Amniotic epithelial cell (primary cell): ENCODE results near the gene RREB1.
A peak's percentile ranks its signal among the peaks of the same experiment; 100 is the strongest.
"Not testable (repeated sequence)": the region's sequence is repeated elsewhere in the genome, so short reads cannot be mapped to it uniquely, and the experiment has no call there.

ENCODE experiments used
- DNase-seq: peaks from one replicate; pipeline ENCODE4 v3.0.0-alpha.2; 2010; ENCODE audit warnings: low read depth

RREB1 gene

DNA sequence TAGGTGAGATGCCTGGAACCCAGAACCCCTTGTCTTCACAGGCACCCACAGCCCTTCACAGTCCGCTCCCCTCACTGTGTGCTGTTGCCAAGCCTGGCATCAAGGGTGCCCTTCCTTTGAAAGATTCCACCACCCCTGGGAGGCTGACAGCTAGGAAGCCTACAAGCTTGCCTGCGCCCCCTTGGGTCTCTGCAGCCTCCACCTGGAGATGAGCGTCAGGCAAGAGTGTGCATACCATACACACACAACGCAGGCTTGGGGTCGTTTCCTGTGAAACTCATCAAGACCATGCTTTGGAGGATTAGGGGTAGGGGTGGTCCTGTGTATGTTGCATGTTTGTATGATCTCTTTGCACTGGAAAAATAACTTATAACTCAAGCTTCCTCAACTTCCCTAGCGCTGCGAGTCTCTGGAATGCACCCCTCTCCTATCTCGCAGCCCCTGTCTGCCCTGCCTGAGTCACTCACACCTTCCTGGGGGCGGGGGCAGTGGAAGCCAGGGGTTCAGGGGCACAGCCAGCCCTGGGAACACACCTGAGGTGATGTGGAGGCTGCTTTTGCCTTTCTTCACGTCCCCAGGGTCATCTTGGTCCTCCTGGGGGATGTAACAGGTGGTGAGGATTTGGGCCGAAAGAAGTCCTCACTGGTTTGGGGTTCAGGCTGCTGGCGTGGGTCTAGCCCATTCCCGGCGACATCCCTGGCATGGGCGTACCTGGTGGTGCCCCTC lies 138.1 kb downstream of the RREB1 start:
- DNase-seq, result no peak

DNA sequence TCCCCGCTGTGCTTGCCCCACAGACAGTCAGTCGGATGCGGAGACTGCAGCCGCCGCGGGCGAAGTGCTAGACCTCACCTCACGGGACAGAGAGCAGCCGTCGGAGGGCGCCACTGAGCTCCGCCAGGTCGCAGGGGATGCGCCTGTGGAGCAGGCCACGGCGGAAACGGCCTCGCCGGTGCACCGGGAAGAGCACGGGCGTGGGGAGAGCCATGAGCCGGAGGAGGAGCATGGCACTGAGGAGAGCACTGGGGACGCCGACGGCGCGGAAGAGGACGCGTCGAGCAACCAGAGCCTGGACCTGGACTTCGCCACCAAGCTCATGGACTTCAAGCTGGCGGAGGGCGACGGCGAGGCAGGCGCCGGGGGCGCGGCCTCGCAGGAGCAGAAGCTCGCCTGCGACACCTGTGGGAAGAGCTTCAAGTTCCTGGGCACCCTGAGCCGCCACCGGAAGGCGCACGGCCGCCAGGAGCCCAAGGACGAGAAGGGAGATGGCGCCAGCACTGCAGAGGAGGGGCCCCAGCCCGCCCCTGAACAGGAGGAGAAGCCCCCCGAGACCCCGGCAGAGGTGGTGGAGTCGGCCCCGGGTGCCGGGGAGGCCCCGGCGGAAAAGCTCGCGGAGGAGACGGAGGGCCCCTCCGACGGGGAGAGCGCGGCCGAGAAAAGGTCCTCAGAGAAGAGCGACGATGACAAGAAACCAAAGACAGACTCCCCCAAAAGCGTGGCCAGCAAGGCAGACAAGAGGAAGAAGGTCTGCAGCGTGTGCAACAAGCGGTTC lies 138.8 kb downstream of the RREB1 start:
- DNase-seq, result no peak

DNA sequence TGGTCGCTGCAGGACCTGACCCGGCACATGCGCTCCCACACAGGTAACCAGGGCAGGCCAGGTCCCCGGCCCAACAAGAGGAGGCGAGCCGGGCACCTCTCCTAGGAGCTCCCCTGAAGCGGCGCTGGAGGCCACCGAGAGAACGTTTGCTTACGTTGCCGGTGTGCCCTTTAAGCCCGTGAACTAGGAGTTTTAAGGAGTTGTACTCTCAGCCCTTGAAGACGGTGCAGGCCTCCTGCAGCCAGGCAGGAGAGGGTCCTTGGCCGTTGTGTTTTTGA lies 139.4 kb downstream of the RREB1 start:
- no peak for DNase-seq

DNA sequence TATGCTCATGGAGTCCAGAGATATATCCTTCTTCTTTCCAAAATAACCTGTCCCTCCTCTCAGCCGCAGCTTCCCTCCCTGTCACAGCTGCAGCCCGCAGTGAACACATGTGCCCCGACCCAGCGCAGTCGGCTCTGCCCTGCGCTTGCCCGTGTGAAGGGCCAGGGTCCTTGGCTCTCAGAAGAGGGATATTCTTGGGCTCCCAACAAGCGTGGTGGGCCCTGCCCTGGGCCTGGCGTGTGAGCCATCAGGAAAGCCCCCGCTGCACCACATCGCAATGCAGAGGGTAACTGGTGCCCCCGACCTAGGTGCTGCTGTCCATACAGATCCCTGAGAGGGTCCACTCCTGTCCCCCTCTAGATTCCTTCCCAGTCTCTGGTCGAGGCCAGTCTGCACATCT lies 140.1 kb downstream of the RREB1 start:
- DNase-seq, result no peak

DNA sequence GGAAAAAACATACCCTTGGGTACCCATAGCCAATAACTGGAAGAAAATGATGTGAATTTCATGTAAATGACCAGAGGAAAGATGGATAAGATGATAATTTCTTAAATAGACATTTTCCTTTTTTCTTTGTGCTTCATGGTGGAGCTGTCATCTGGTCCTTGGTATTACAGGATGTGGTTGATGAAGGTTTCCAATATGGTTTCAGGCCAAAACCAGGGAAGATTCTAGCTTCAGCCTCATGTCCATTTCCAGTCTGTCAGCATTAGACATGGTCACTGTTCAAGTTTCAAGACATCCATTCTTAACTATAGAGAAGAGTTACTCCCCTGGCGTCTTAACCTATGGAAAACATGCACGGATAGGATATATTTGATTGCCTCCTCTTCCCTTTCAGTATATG lies 141.6 kb downstream of the RREB1 start:
- no peak for DNase-seq

DNA sequence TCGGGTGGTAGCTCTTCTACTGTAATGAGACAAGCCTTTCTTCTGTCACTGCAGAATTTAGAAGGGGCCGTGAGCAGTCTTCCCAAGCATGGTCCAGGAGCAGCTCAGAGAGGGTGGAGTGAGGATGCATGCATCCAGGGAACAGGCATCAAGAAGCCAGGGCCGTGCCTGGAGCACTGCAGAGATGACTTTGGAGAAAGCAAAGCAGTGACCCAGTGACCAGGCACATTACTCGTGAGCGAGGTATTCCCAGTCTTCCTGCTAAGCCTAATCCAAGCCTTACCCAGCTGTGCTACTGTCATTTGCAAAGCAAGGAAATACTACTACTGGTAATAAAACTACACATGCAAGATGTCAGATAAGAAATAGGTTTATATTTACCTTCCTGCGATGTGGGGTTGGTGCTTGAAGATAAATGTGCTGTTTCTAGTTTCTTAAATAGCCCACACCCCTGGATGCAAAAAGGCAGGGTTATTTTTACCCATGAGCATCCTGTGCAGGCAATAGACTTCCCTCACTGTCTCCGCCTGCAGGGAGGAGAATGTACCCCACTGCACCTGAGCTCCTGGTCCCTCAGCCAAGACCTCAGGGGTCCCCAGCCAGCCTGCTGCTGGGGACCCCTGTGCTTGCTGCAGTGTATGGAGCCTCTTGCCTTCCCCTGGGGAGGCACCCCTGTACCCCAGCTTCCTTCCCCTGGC lies 142.3 kb downstream of the RREB1 start:
- DNase-seq, result no peak

DNA sequence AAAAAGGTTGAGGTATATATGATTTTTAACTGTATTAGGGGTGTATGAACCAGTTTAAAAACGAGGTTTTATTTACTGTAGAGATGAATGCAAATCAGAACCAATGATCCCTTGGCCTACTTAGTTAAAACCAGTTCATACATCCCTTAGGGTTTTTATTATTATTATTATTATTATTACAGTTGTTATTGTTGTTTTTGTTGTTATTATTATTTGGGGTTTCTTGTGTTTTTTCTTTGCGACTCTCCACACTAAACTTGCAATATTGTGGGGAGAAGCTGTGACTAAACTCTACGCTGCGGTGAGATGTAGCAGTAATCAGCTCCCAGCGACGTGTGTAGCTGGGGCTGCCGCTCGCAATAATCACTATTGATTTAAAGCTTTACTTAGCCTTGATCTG lies 143.1 kb downstream of the RREB1 start:
- no peak for DNase-seq

DNA sequence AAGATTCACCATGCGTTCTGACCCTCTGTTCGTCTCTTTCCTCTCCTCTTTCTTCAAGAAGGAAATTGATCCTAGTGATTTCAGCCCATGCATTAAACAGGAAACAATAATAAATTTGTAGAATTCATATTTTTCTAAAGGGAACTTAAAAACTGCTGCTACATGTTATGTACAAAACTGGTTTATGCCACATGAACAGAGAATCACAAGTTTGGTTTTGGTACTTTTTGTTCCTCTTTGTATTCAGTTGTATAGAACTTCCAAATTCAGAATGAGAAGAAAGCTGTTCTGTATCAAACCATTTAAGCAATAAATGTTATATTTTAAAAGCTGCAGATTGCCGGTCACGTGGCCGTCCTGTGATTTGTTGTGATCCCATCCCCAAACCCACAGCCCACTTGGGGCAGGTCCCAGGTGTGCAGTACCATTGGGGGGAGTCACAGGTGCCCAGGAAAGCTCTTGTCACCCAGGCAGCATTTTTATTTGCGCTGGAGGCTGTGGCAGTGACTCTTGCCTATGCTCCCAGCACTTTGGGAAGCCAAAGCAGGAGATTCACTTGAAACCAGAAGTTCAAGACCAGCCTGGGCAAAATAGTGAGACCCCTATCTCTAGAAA lies 144.0 kb downstream of the RREB1 start:
- DNase-seq, result no peak

DNA sequence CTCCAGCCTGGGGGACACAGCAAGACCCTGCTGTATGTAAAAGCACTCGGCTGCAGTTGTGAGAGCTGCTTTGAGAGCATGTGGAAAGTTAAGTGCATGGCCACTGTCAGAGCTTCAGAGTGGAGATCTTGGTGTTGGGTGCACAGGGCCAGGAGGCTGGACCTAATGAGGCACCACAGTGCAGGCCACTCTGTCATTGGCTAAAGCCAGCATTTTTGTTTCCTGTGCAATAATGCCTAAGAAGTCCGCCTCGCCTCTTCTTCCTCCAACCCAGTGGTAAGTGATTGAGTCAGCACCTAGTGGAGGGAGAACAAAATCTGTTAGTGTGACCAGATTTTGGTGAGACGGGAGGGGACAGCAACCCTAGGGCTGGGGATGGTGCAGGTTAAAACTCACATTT lies 144.6 kb downstream of the RREB1 start:
- DNase-seq, result no peak

DNA sequence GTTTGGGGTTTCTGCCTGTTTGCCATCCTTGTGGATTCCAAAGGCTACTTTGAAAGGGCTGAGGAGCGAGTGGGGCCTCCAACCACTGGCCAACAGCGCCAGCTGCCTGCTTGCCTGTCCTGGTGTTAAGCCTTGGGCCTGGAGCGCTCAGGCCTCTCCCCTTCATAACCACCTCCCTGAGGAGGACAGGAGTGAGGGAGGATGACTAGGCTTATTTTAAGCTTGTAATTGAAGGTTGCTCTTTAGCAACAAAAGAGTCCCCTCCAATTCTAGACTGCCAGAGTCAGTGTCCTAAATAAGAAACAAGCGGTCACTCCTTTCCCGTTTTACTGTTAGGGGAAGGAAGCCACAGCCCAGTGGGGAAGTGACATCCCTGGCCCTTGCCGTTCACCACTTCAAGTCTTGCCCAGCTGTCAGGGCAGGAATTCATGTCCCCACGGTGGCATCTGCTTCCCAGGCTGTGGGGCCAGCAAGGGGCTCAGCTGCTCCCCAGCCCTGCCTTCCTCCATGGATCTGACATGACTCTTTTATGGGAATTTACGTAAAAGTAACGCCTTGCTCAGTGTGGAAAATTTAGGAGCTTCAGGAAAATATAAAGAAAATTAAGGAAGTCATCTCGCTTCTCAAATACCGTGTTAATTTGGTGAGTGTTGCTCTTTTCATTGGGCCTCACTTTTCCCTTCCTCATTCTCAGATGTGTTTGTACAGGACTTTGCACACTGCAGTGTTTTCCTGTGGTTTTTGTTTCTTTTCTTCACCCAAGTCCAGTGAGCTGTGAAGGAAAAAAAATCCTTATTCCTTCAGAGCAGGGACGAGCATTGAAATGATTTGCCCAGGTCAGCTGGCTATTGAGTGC lies 147.4 kb downstream of the RREB1 start:
- no peak for DNase-seq

DNA sequence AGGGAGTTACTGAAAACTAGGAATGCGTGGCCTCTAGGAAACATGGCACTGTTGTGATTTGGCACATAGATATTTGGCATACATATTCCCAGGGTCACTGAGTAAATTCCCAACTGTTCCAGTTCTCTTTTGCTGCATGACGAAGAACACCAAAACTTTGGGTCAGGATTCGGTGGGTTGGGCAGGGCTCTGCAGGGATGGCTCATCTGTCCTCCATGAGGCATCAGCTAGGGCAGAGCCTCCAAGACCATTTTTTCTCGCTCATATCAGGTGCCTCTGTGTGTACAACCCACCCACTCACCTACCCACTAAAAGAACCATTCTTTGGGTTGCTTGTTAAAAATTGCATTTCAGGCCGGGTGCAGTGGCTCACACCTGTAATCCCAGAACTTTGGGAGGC lies 148.2 kb downstream of the RREB1 start:
- DNase-seq, result no peak

DNA sequence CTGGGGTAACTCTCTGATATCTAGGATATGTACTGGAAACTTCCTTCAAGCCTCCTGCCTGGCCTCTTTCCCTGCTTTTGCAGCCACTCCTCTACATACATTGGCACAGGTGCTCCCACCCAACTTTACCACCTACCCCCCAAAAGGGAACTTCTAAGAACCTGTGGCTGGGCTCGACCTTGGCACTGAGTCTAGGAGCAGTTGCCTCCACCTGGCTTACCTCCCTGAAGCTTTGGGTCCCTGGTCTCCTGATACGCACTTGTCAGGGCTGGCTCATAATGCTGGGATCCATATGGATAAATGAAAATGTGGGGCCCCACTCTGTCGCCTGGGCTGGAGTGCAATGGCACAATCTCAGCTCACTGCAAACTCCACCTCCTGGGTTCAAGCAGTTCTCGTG lies 149.0 kb downstream of the RREB1 start:
- DNase-seq, result no peak

DNA sequence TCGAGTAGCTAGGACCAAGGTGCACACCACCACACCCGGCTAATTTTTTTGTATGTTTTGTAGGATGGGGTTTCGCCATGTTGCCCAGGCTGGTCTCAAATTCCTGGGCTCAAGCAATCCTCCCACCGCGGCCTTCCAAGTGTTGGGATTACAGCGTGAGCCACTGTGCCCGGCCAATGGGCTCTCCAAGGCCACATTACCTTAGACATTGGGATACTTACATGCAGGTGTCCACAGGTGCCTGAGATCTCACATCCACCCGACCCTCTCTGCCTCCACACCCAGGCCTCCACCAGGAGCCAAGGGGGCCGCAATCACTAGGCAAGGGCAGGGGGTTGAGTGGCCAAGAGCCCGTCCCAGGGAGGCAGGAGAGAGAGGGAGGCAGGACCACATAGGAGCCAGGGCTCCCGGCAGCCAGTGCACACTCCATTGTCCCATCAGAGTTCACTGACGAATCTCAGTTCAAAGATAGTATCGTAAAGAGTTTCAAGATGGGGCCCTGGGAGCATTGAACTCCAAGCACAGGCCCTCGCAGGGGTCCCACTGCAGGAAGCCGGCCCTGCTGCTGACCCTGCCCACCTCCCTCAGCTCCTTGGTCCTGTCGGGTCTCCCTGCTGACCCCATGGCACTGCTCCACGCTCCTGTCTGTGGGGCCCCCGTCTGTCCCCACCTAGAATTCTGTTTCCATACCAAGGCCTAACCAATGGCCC lies 149.9 kb downstream of the RREB1 start:
- no peak for DNase-seq

DNA sequence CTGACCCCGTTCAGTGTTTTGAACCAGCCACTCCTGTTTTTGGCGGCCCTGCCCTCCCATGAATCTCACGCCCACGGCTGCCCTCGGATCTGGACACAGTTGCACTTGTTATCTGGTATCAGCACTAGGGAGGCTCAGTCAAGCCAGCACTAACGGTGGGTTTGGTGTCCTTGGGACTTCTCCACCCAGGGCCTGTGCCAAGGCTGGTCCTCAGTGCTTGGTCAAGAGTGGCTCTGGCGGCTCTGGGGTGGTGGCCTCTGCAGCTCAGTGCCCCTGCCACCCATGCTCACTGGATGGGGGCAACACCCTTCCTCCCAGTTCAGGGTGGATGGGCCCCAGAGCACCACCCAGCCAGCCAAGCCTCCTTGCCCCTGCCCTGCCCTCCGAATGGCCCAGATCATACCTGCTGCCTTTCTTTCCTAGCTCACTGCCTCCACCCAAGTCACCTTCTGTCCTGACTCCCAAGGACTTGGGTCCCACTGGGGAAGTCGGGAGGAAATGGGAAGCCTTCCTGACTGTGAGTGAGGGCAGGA lies 150.5 kb downstream of the RREB1 start:
- DNase-seq, result no peak

DNA sequence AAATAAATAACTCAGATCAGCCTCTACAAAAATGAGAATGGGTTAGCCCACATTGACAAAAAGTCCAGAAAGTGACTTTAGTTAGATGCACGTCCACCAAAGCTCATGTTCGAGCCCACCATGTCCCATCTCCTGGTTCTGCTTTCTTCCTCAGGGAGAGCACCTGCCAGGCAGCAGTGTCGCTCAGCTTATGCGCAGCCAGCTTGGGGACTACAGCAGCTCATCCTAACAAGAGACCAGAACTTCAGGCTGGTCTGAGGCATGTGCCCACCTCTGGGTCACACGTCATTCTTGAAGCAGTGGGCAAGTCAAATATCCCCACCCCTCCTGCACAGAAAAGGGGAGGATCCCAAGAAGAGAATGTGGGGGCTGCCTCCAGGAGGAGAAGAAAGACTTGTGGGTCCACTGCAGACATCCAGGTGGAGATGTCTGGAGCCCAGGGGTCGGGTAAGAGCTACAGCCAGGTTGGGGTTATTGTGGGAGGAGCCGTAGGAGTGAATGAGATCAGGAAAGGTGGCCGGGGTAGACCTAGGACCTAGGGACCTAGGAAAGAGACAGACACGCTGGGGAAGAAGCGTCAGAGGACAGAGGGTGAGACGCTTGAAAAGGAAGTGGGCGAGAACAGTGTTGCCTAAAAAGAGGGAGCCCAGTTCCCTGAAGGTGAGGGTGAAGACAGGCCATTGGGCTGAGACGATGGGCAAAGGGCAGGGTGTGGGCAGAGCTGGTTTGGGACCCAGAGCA lies 152.7 kb downstream of the RREB1 start:
- DNase-seq, result no peak

DNA sequence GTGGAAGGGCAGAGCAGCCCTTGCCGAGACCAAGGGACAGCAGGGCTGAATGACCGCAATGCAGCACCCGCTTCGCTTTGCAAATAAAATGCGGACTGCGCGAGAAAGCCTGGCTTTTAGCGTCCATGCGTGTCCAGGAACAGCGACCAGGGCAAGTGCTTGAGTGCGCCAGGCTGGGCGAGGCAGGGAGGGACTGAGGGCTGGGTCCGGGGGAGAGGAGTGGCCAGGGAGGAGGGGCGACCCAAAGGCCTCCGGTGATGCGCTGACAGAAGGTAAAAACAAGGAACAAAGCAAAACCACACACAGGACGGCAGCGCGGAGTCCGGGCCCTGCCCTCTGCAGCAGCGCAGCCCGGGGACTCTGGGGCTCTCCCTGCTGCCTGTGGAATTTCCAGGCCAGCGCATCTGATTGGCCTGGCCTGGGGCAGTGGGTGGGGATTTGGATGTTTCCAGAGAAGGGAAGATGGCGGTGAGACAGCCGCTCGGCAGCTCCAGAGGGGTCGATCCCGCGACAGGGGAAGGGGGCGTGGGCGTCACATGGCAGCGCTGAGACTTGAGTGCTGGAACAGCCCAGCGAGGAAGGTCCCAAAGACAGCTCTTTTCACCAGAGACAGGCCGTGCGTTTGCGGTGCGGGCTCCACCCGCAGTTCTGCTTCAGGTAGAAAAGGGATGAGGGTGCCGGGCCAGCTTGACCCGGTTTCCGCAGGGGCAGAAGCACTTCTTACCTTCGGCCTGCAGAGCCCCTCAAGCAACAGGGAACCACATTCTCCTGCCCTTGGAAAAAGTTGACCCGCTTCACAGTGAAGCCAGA lies 153.5 kb downstream of the RREB1 start:
- DNase-seq, result peak; percentile 77

DNA sequence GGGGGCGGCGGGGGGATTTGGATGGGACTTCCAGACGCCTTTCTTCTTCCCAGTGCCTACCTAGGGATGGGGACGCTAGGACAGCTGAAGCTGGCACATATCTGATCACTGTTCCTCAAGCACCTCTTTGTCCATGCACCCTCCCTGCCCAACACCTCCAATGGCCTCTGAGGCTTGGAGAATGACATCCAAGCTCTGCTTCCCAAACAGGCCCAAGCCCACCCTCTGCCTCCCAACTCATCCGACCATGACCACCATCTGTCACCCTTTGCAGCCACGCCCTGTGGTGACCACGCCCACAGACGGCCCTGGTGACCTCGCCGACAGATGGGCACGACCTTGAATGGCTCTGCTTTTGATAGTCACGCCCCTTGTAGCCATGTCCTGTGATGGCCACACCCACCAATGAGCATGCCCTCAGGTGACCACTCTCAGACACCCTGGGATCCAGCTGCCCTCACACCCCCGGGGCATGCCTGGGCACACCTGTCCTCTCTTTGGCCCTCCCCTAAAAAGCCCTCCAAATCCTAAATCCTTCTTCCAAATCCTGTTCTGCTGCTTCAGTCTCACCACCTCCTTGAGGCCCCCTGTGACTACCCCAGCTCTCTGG lies 154.2 kb downstream of the RREB1 start:
- DNase-seq, result no peak

DNA sequence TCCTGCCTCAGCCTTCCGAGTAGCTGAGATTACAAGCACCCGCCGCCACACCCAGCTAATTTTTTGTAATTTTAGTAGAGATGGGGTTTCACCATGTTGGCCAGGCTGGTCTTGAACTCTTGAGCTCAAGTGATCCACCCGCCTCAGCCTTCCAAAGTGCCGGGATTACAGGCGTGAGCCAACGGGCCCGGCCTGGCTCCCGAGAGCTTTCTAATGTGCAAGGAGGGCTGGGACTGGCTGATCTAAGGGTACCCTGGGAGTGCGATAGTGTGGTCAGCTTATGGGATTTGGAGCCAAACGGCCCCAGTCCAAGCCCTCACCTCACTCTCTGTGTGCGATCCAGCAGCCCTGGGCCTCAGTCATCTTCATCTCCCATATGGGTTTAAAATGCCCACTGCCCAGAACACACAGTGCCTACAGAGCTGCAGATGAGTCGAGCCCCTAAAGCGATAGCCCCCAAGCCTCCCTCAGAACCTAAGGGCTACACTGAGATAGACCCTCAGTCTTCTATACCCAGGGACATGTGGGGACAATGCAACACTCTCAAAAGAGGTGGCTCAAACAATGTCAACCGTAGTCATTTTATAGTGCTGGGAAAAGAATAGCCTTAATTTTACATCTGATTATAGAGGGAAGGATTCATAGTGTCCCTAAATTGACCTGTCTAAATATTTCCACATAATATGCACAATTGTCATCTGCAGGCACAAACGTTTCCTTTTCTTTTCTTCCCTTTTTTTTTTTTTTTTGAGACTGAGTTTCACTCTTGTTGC lies 155.2 kb downstream of the RREB1 start:
- DNase-seq, result no peak

DNA sequence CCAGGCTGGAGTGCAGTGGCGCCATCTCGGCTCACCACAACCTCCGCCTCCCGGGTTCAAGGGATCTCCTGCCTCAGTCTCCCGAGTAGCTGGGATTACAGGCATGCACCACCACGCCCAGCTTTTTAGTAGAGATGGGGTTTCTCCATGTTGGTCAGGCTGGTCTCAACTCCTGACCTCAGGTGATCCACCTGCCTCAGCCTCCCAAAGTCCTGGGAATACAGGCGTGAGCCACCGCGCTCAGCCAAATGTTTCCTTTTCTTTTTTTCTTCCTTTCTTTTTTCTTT lies 155.7 kb downstream of the RREB1 start:
- not testable (repeated sequence) for DNase-seq
